ENCODE data around the gene TIFAB. TPM values are rescaled to one million over a fixed set of nuclear protein-coding genes. Genes with fewer than 3 reads are reported as not detected.
A peak's percentile ranks its signal among the peaks of the same experiment; 100 is the strongest.

The TIFAB gene
- total and polyA plus RNA-seq, 2 experiments from 2014 or later = not detected

DNA sequence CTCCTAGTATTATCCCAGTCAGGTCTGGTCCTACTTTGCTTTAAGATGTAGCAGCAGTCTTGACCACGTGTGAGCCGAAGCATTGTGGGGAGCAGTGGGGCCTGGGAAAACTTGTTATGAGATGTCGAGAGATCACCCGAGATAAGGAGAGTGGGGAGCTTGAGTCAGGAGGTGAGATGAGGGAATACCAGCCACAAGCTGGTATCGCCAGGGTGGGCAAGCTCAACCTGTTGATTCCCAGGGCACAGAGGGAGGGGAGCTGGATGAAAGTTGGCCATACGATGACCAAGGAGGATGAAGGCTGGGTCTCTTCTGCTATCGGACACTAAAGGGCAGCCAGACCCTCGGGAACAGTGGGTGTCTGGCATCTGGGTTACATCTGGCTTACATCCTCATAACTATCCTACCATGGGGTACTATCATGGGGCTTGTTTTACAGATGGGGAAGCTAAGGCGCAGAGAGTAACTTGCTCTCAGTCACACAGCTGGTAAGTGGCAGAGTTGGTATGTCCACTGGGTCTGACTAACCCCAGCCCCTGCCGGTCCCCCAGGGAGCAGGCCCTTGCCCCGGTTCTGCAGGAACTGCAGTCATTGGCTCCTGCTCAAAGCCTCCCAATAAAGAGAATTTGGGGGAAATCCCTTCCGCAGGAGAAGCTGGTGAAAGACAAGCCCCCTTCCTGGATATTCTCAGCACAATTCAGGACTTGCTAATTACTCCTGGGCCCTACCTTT is 13.4 kb upstream of the TIFAB start:
- peak overlapping the region; percentile 88 for H3K4me2 ChIP-seq
- H3K27me3 ChIP-seq (ENCODE audit: insufficient read depth) = peaks cover 86% of the 10 kb centered on the region
- H3K4me3 ChIP-seq = peak overlapping the region; percentile 57; the same call in 1 of the 2 replicates
- Mint-ChIP-seq H3K36me3 (ENCODE audit: low read depth) (no peaks in the 10 kb centered on the region), H3K4me1 (peaks cover 21% of the 10 kb centered on the region), H3K27me3 (ENCODE audit: insufficient read depth, low read depth, poor library complexity) (peaks cover 72% of the 10 kb centered on the region), H3K27ac (no peak overlapping the region), H3K9me3 (no peaks in the 10 kb centered on the region), H3K4me3 (peak overlapping the region; percentile 76)
- DNase-seq (ENCODE audit: low spot score) (no peak), ATAC-seq (peak; percentile 4; the same call in 2 of the 3 replicates)
- no peaks in the 10 kb centered on the region for H3K9me2 ChIP-seq (ENCODE audit: insufficient read depth)
- peak overlapping the region; percentile 86; the same call in 1 of the 2 replicates for H2AFZ ChIP-seq
- H3K36me3 ChIP-seq (ENCODE audit: insufficient read depth) = no peaks in the 10 kb centered on the region
- peaks cover 14% of the 10 kb centered on the region; the same call in 1 of the 2 replicates for H3K4me1 ChIP-seq (ENCODE audit: insufficient read depth)
- no peak for TF ChIP-seq EZH2phosphoT487 (IDR thresholded peaks at IDR 0.05; ENCODE audit: unreplicated experiment)
- TF ChIP-seq ZNF114 (CRISPR knock-in tag; IDR thresholded peaks at IDR 0.05) = no peak
- TF ChIP-seq, protein P1, sequence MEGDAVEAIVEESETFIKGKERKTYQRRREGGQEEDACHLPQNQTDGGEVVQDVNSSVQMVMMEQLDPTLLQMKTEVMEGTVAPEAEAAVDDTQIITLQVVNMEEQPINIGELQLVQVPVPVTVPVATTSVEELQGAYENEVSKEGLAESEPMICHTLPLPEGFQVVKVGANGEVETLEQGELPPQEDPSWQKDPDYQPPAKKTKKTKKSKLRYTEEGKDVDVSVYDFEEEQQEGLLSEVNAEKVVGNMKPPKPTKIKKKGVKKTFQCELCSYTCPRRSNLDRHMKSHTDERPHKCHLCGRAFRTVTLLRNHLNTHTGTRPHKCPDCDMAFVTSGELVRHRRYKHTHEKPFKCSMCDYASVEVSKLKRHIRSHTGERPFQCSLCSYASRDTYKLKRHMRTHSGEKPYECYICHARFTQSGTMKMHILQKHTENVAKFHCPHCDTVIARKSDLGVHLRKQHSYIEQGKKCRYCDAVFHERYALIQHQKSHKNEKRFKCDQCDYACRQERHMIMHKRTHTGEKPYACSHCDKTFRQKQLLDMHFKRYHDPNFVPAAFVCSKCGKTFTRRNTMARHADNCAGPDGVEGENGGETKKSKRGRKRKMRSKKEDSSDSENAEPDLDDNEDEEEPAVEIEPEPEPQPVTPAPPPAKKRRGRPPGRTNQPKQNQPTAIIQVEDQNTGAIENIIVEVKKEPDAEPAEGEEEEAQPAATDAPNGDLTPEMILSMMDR (conservative IDR thresholded peaks at IDR 0.05; ENCODE audit: low read depth in 2 of 2) = no peak
- no peaks in the 10 kb centered on the region for H3K79me2 ChIP-seq (replicated peaks; ENCODE audit: insufficient read depth)
- no peak overlapping the region for H3K27ac ChIP-seq (ENCODE audit: low read depth)
- no peaks in the 10 kb centered on the region for H3F3A ChIP-seq (replicated peaks; ENCODE audit: low read depth)
- H4K20me1 ChIP-seq (replicated peaks; ENCODE audit: insufficient read depth) = no peaks in the 10 kb centered on the region; the same call in 1 of the 2 replicates

DNA sequence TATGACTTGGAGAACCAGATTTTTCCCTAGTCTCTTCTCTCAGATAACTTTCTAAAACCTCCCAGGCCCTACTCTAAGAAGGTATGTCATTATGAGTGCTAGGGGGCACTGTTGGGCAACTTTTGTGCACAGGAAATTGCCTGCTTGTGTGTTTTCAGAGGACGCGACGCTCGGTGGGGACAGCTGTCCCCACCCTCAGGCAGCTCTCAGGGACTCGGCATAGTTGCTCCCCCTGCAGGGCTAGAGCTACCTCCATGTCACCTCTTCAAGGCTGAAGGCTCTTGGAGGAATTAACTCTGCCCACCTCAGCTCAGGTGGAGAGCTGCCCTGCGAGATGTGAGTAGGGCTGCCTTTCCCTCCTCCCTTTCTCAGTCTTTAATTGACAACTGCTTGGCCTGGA is 10.2 kb upstream of the TIFAB start:
- peaks cover 6% of the 10 kb centered on the region; the same call in 1 of the 2 replicates for H3K4me1 ChIP-seq (ENCODE audit: insufficient read depth)
- no peaks in the 10 kb centered on the region for H3K79me2 ChIP-seq (replicated peaks; ENCODE audit: insufficient read depth)
- peak; percentile 25 for ATAC-seq
- no peak overlapping the region for H3K4me2 ChIP-seq
- peaks cover 61% of the 10 kb centered on the region for H3K27me3 ChIP-seq (ENCODE audit: insufficient read depth)
- no peak overlapping the region for H3K27ac ChIP-seq (ENCODE audit: low read depth)
- peaks cover 63% of the 10 kb centered on the region for H3K27me3 Mint-ChIP-seq (ENCODE audit: insufficient read depth, low read depth, poor library complexity)
- no peak for TF ChIP-seq NANOG (IDR thresholded peaks at IDR 0.05; ENCODE audit: borderline replicate concordance)
- TF ChIP-seq, protein P1 (conservative IDR thresholded peaks at IDR 0.05; ENCODE audit: low read depth in 2 of 2) = peak; percentile 81 to 89
- peak; percentile 97 for DNase-seq (ENCODE audit: low spot score)
- H3K9me3 Mint-ChIP-seq = no peaks in the 10 kb centered on the region
- no peaks in the 10 kb centered on the region for H3K9me2 ChIP-seq (ENCODE audit: insufficient read depth)
- H3F3A ChIP-seq (replicated peaks; ENCODE audit: low read depth) = no peaks in the 10 kb centered on the region
- H3K36me3 Mint-ChIP-seq (ENCODE audit: low read depth) = no peaks in the 10 kb centered on the region
- H2AFZ ChIP-seq = no peak overlapping the region
- H3K36me3 ChIP-seq (ENCODE audit: insufficient read depth) = no peaks in the 10 kb centered on the region
- H3K4me3 ChIP-seq = no peak overlapping the region
- H3K4me1 Mint-ChIP-seq = peaks cover 14% of the 10 kb centered on the region
- H3K4me3 Mint-ChIP-seq = no peak overlapping the region
- no peak overlapping the region for H3K27ac Mint-ChIP-seq
- no peaks in the 10 kb centered on the region for H4K20me1 ChIP-seq (replicated peaks; ENCODE audit: insufficient read depth)

Data from GM23338 (cell line).